ENCODE data around the gene SMIM36.

Gene SMIM36

DNA sequence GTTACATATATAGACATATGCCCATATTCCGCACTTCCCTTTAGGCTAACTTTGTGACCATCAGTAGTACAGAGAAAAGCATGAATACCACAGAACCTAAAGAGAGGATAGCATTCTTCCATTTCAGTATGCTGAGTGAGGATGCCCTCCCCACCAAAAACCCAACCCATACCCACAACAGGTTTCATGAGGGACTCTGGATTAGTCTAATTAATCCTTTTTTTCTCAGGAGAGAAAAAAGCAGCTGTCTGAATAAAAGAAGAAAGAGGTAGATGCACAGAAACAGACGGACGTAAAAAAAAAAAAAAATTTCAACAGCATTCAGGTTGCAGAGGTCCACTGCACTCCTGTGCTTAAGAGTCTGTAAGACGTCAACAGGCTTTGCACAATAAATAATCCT, 96.3 kb downstream of the SMIM36 start:
- TF ChIP-seq, protein P1, sequence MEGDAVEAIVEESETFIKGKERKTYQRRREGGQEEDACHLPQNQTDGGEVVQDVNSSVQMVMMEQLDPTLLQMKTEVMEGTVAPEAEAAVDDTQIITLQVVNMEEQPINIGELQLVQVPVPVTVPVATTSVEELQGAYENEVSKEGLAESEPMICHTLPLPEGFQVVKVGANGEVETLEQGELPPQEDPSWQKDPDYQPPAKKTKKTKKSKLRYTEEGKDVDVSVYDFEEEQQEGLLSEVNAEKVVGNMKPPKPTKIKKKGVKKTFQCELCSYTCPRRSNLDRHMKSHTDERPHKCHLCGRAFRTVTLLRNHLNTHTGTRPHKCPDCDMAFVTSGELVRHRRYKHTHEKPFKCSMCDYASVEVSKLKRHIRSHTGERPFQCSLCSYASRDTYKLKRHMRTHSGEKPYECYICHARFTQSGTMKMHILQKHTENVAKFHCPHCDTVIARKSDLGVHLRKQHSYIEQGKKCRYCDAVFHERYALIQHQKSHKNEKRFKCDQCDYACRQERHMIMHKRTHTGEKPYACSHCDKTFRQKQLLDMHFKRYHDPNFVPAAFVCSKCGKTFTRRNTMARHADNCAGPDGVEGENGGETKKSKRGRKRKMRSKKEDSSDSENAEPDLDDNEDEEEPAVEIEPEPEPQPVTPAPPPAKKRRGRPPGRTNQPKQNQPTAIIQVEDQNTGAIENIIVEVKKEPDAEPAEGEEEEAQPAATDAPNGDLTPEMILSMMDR (IDR thresholded peaks at IDR 0.05; ENCODE audit: insufficient read depth, low read length, poor library complexity, severe bottlenecking), result no peak
- no peak for DNase-seq (ENCODE audit: extremely low read depth, insufficient read length)
- Histone ChIP-seq H3K27me3 (replicated peaks; ENCODE audit: control insufficient read depth, insufficient read depth, low read length) (no peaks in the 10 kb centered on the region), H3K36me3 (ENCODE audit: control insufficient read depth, insufficient read depth, low read length) (peaks cover 7% of the 10 kb centered on the region), H3K4me3 (replicated peaks; ENCODE audit: low read depth, low read length) (no peak overlapping the region)

DNA sequence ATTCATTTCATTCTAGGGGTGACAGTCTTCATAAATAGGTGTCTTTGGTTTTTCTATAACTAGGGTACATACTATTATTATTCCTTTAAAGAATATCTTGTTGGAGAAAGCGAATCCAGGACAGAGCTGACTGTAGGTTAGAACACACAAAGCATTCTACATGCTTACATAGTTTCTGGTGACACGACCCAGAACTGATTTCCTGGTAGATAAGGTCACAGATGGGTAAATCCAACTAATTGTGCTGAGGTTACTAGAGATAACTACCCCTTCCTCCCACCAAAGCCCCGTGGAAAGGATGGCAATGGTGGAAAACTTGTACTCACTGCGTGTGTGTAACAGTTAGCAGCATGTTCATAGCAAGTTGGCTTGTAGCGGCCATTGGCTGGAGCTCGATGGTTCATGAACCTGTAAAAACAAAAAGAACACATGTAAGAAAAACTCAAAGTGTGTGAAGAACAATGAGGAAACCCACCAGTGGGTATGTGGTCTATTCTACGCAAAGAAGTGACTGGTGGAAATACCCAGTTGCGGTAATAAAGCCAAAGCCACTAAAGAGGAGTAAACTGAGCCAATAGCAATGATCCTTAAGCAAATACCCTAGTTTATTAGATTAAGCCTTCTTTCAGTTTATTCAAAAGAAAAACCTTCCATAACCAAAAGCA, 97.3 kb downstream of the SMIM36 start:
- Histone ChIP-seq H3K36me3 (ENCODE audit: control insufficient read depth, insufficient read depth, low read length) (peaks cover 7% of the 10 kb centered on the region), H3K4me3 (replicated peaks; ENCODE audit: low read depth, low read length) (no peak overlapping the region), H3K27me3 (replicated peaks; ENCODE audit: control insufficient read depth, insufficient read depth, low read length) (no peaks in the 10 kb centered on the region)
- TF ChIP-seq, protein P1 (IDR thresholded peaks at IDR 0.05; ENCODE audit: insufficient read depth, low read length, poor library complexity, severe bottlenecking), result no peak
- no peak for DNase-seq (ENCODE audit: extremely low read depth, insufficient read length)

DNA sequence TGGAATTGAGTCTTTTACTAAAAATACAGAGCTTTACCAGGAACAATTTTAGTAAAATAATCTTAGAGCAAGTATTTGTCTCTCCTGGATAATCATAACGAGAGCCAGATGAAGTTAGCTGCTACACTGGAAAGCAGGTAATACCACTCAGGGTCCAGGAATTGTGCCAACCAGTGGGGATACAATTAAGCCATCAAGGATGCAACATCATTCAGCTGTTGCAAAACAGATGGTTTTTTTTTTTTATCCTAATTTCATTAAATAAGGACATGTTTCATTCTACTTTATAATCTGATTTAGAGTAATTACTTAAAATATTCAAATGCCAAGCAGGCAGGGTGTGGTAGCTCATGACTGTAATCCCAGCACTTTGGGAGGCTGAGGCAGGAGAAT, 99.8 kb downstream of the SMIM36 start:
- H3K27me3 ChIP-seq (replicated peaks; ENCODE audit: control insufficient read depth, insufficient read depth, low read length), result no peaks in the 10 kb centered on the region
- TF ChIP-seq, protein P1 (IDR thresholded peaks at IDR 0.05; ENCODE audit: insufficient read depth, low read length, poor library complexity, severe bottlenecking), result no peak
- no peak overlapping the region for H3K4me3 ChIP-seq (replicated peaks; ENCODE audit: low read depth, low read length)
- no peak for DNase-seq (ENCODE audit: extremely low read depth, insufficient read length)
- H3K36me3 ChIP-seq (ENCODE audit: control insufficient read depth, insufficient read depth, low read length), result peaks cover 13% of the 10 kb centered on the region

DNA sequence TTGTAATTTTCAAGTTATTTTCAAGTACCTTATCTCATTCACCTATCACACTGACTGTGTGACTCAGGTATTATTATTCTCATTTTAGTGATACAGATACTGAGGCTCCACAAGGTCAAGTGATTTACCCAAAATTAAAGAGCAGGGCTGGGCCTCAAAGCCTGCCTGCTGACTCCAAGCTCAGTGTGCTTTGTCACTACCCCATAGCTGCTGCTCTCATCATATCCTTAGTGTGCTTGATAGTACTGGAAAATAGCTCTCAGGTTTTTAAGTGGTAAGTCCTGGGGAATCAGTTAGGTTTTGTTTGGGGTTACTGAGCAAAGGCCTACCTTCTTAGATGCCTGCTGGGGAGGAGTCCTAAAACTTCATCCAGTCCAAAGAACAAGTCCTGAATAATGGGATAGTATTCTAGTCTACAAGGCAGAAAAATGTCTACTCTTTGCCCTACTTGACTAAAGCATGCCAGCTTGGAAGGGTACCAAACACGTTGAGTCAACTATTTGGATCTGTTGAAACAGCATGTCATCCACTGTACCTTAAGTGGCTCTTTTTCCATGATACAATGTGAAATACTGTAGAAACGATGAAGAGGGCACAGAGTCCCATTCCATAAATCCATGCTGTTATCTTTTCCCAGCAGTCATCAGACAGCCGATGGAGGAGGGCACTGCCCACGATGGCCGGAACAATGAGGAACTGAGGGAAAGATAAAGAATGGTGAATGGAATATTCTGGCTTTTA, 100.4 kb downstream of the SMIM36 start:
- Histone ChIP-seq H3K27me3 (replicated peaks; ENCODE audit: control insufficient read depth, insufficient read depth, low read length) (no peaks in the 10 kb centered on the region), H3K36me3 (ENCODE audit: control insufficient read depth, insufficient read depth, low read length) (peaks cover 16% of the 10 kb centered on the region), H3K4me3 (replicated peaks; ENCODE audit: low read depth, low read length) (no peak overlapping the region)
- no peak for DNase-seq (ENCODE audit: extremely low read depth, insufficient read length)
- TF ChIP-seq, protein P1 (IDR thresholded peaks at IDR 0.05; ENCODE audit: insufficient read depth, low read length, poor library complexity, severe bottlenecking), result no peak

DNA sequence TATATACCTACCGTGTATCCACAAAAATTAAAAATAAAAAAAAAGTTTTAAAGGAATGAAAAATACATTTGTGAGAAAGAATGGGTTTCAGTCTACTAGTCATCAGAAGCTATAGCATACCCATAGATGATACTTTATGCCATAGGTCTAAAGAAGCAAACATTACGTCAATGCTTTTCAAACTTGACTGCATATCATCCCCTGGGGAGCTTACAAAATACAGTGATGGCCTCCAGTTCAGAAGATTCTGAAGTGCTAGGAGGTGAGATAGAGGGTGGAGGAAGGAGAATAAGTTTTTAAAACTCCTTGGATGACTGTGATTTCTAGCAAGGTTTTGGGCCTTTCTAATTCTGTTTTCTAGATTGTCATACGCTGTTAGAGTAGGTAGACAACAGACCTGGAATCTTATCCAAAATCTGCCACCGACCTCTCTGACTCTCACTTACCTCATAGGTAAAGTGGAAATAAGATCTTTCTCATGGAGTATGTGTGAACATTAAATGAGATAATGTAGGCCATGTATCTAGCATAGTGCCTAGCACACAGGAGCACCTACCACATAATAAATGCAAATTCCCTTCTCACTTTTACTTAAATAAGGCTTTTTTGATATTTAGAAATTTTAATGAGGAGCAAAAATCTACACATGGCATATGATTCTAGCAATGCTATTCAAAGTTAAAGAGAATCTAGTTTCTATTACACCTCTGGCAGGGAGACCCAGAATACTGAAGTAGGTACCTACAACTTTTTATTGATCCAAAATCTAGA, 102.0 kb downstream of the SMIM36 start:
- Histone ChIP-seq H3K27me3 (replicated peaks; ENCODE audit: control insufficient read depth, insufficient read depth, low read length) (no peaks in the 10 kb centered on the region), H3K4me3 (replicated peaks; ENCODE audit: low read depth, low read length) (no peak overlapping the region), H3K36me3 (ENCODE audit: control insufficient read depth, insufficient read depth, low read length) (peaks cover 16% of the 10 kb centered on the region)
- TF ChIP-seq, protein P1 (IDR thresholded peaks at IDR 0.05; ENCODE audit: insufficient read depth, low read length, poor library complexity, severe bottlenecking), result no peak
- no peak for DNase-seq (ENCODE audit: extremely low read depth, insufficient read length)
